A673 (cell line): ENCODE results near the gene SERPINB1.

Experiments
- CTCF ChIP-seq: fragments of 300-800, 200-600 bp; sonication (generic); conservative IDR thresholded peaks from 2 replicates; pipeline ENCODE4 v1.5.1; 2017; ENCODE audit warnings: low read depth, mild to moderate bottlenecking, antibody characterized with exemption, low read length, moderate library complexity, mixed read lengths
- EZH2 ChIP-seq: fragments of 200-600 bp; sonication (generic); IDR thresholded peaks from 2 replicates; pipeline ENCODE4 v1.6.1; 2017; ENCODE audit warnings: borderline replicate concordance, low read depth, mild to moderate bottlenecking, mixed read lengths, antibody characterized with exemption, low read length; ENCODE audit not compliant: poor library complexity, severe bottlenecking

- TF ChIP-seq CTCF (no peak), EZH2 (no peak)
Observed at GRCh38 chr6:2784930-2785329, 56.7 kb downstream of the SERPINB1 start.
